Activated CD8-positive, alpha-beta memory T cell treated with anti-CD3 and anti-CD28 coated beads, Interleukin-2, amount 10 ng/mL, durations not matched to agents 7 days and 5 days (primary cell): ENCODE results near the gene KLB. TPM values are rescaled to one million over a fixed set of nuclear protein-coding genes. Genes with fewer than 3 reads are reported as not detected.
"Not testable (repeated sequence)": the region's sequence is repeated elsewhere in the genome, so short reads cannot be mapped to it uniquely, and the experiment has no call there.

Source experiments
- ATAC-seq: fragments of 150-1000 bp; cut with Tn5 transposase; one replicate; pipeline ENCODE4 v1.10.0; 2021; ENCODE audit warnings: moderate library complexity
- CTCF ChIA-PET: fragments of 350-600 bp; sonication (Branson Sonifier 250); formaldehyde crosslinking; loops from one replicate; lab custom pipeline; 2021; ENCODE audit warnings: antibody characterized with exemption; lab: Charles Lee
- DNase-seq: peaks from one replicate; pipeline ENCODE4 v3.0.0-alpha.2; 2020
- H3K27ac Mint-ChIP-seq: one replicate; pipeline ENCODE4 v1.8.0; 2021; ENCODE audit warnings: mild to moderate bottlenecking, mixed read lengths
- H3K27me3 Mint-ChIP-seq: one replicate; pipeline ENCODE4 v1.8.0; 2021; ENCODE audit warnings: mixed read lengths
- H3K36me3 Mint-ChIP-seq: one replicate; pipeline ENCODE4 v1.8.0; 2021; ENCODE audit warnings: mild to moderate bottlenecking, mixed read lengths
- H3K4me1 Mint-ChIP-seq: one replicate; pipeline ENCODE4 v1.8.0; 2021; ENCODE audit warnings: mixed read lengths
- H3K4me3 Mint-ChIP-seq: one replicate; pipeline ENCODE4 v1.8.0; 2021; ENCODE audit warnings: mild to moderate bottlenecking, moderate library complexity, mixed read lengths
- H3K9me3 Mint-ChIP-seq: one replicate; pipeline ENCODE4 v1.8.0; 2022; ENCODE audit warnings: low read depth, mixed read lengths
- total RNA-seq, 2 experiments: library from RNA; stranded (reverse); gene quantifications; one replicate each; pipeline ENCODE4 v1.2.3, GENCODE V29; 2021

KLB gene
- total RNA-seq, 2 experiments from 2014 or later = not detected

GRCh38 chr4:39384563-39384962 is 22.2 kb upstream of the KLB start:
- DNase-seq (no peak), ATAC-seq (no peak)
- H3K36me3 Mint-ChIP-seq = no peaks in the 10 kb centered on the region
- H3K9me3 Mint-ChIP-seq = peaks cover 2% of the 10 kb centered on the region
- CTCF ChIA-PET = interaction anchor here (1.1 kb wide), 1 partner anchor 13 kb away, joined by 3 read pairs; no protein-coding TSS in a partner anchor
- peaks cover 22% of the 10 kb centered on the region for H3K27me3 Mint-ChIP-seq
- no peak overlapping the region for H3K4me3 Mint-ChIP-seq
- no peaks in the 10 kb centered on the region for H3K4me1 Mint-ChIP-seq
- H3K27ac Mint-ChIP-seq = no peak overlapping the region

- ATAC-seq (no peak), DNase-seq (no peak)
- Mint-ChIP-seq H3K36me3 (no peaks in the 10 kb centered on the region), H3K9me3 (no peaks in the 10 kb centered on the region), H3K27ac (no peak overlapping the region), H3K4me3 (no peak overlapping the region), H3K27me3 (peaks cover 2% of the 10 kb centered on the region), H3K4me1 (no peaks in the 10 kb centered on the region)
- CTCF ChIA-PET = no interaction called here
Measured at GRCh38 chr4:39390603-39391002, 16.1 kb upstream of the KLB start.

DNA sequence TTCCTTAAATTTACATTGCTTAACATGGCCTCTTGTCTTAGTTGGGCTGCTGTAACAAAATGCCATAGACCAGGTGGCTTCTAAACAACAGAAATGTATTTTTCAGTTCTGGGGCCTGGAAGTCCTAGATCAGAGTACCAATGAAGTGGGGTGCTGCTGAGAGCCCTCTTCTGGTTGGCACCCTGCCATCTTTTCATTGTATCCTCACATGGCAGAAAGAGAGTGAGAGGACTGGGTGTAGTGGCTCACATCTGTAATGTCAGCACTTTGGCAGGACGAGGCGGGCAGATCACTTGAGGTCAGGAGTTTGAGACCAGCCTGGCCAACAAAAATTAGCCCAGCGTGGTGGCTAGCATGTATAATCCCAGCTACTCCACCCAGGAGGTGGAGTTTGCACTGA is 12.0 kb upstream of the KLB start:
- Mint-ChIP-seq H3K36me3 (no peaks in the 10 kb centered on the region), H3K9me3 (no peaks in the 10 kb centered on the region), H3K4me1 (no peaks in the 10 kb centered on the region), H3K27me3 (peaks cover 5% of the 10 kb centered on the region), H3K4me3 (no peak overlapping the region), H3K27ac (no peak overlapping the region)
- no peak for ATAC-seq
- DNase-seq = no peak
- CTCF ChIA-PET = no interaction called here

GRCh38 chr4:39401640-39402039 is 5.1 kb upstream of the KLB start:
- H3K4me1 Mint-ChIP-seq, H3K27me3 Mint-ChIP-seq, DNase-seq, H3K36me3 Mint-ChIP-seq, H3K27ac Mint-ChIP-seq, H3K9me3 Mint-ChIP-seq, CTCF ChIA-PET, H3K4me3 Mint-ChIP-seq, ATAC-seq: not testable (repeated sequence)

DNA sequence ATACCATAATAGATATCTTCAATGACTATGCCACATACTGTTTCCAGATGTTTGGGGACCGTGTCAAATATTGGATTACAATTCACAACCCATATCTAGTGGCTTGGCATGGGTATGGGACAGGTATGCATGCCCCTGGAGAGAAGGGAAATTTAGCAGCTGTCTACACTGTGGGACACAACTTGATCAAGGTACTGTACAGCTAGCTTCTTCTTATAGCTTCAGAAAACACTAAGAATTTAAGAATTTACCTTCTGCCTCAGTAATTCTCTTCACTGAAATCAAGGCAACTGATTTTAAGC is 805 bp downstream of the KLB start:
- CTCF ChIA-PET = no interaction called here

GRCh38 chr4:39410415-39410814 is 3.7 kb downstream of the KLB start:
- DNase-seq (no peak), ATAC-seq (no peak)
- peaks cover 13% of the 10 kb centered on the region for H3K27me3 Mint-ChIP-seq
- no peaks in the 10 kb centered on the region for H3K36me3 Mint-ChIP-seq
- H3K4me3 Mint-ChIP-seq = no peak overlapping the region
- no peak overlapping the region for H3K27ac Mint-ChIP-seq
- H3K9me3 Mint-ChIP-seq = no peaks in the 10 kb centered on the region
- no peaks in the 10 kb centered on the region for H3K4me1 Mint-ChIP-seq
- CTCF ChIA-PET = interaction anchor here (0.5 to 1.0 kb wide), 3 partner anchors 126 to 504 kb away, joined by 3 to 4 read pairs (median 3); no protein-coding TSS in a partner anchor

More for the DNA sequence above, 805 bp downstream of the KLB start:
- ATAC-seq (no peak), DNase-seq (no peak)
- Mint-ChIP-seq H3K9me3 (no peaks in the 10 kb centered on the region), H3K36me3 (no peaks in the 10 kb centered on the region), H3K4me1 (no peaks in the 10 kb centered on the region), H3K4me3 (no peak overlapping the region), H3K27ac (no peak overlapping the region), H3K27me3 (peaks cover 11% of the 10 kb centered on the region)

- ATAC-seq, H3K4me3 Mint-ChIP-seq, H3K4me1 Mint-ChIP-seq, H3K36me3 Mint-ChIP-seq, DNase-seq, CTCF ChIA-PET, H3K27ac Mint-ChIP-seq, H3K9me3 Mint-ChIP-seq: not testable (repeated sequence)
- H3K27me3 Mint-ChIP-seq = peaks cover 13% of the 10 kb centered on the region
Measured at GRCh38 chr4:39411561-39411960, 4.8 kb downstream of the KLB start.

DNA sequence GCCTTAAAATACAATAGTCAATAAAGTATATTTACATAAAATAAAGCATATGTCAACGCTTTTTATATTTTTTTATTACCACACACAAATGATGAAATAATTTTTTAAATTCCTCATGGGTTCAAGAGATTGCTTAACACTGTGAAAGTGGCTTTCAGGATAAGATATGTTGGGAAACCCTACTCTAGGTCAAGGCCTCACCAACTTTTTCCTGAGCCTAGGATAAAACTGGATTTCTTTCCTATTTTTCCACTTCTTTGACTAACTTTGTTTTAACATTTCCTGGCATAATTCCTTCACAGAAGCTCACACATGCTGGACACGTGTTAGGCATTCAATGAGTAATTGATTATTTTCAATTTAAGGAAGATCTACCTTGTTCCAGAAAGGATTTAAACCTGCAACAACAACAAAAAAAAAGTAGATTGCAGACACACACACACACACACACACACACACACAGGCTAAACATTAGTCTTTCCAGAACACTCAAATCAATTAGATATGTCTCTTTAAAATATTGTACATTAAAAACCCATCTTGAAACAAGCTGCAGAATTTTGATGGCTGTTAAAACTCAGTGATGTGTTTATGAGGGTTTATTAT is 9.1 kb downstream of the KLB start:
- DNase-seq = no peak
- H3K27me3 Mint-ChIP-seq = peaks cover 2% of the 10 kb centered on the region
- no peaks in the 10 kb centered on the region for H3K9me3 Mint-ChIP-seq
- no peaks in the 10 kb centered on the region for H3K36me3 Mint-ChIP-seq
- H3K27ac Mint-ChIP-seq = no peak overlapping the region
- no peaks in the 10 kb centered on the region for H3K4me1 Mint-ChIP-seq
- ATAC-seq = no peak
- H3K4me3 Mint-ChIP-seq = no peak overlapping the region
- CTCF ChIA-PET = no interaction called here

DNA sequence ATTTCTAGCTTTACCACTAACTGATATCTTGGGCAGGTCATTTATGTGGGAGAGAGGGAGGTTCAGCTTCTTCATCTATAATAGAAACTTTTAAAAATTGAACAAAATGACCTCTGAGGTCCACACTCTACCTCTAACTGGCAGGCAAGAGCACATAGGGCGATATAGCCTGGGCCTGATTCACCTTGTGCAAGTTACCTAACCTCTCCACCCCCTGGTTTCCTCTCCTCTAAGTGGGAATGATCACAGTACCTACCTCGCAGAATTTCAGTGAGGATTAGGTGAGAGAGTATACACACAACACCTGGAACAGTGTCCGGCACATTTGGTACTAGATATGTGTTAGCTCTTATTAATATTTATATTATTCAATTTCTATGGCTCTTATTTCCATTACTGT is 15.5 kb downstream of the KLB start:
- DNase-seq (no peak), ATAC-seq (no peak)
- CTCF ChIA-PET = no interaction called here
- no peaks in the 10 kb centered on the region for H3K4me1 Mint-ChIP-seq
- H3K4me3 Mint-ChIP-seq = no peak overlapping the region
- no peaks in the 10 kb centered on the region for H3K9me3 Mint-ChIP-seq
- H3K27me3 Mint-ChIP-seq = no peaks in the 10 kb centered on the region
- H3K36me3 Mint-ChIP-seq = no peaks in the 10 kb centered on the region
- no peak overlapping the region for H3K27ac Mint-ChIP-seq

GRCh38 chr4:39425297-39425696 is 18.6 kb downstream of the KLB start:
- H3K4me1 Mint-ChIP-seq, DNase-seq, H3K36me3 Mint-ChIP-seq, H3K4me3 Mint-ChIP-seq, CTCF ChIA-PET, H3K9me3 Mint-ChIP-seq, H3K27me3 Mint-ChIP-seq, H3K27ac Mint-ChIP-seq, ATAC-seq: not testable (repeated sequence)

GRCh38 chr4:39426728-39427127 is 20.0 kb downstream of the KLB start:
- Mint-ChIP-seq H3K36me3 (no peaks in the 10 kb centered on the region), H3K27me3 (peaks cover 7% of the 10 kb centered on the region), H3K27ac (no peak overlapping the region), H3K4me3 (no peak overlapping the region), H3K4me1 (no peaks in the 10 kb centered on the region), H3K9me3 (no peaks in the 10 kb centered on the region)
- no peak for ATAC-seq
- CTCF ChIA-PET = interaction anchor here (1.1 kb wide), 1 partner anchor 196 kb away, joined by 3 read pairs; no protein-coding TSS in a partner anchor
- DNase-seq = no peak

DNA sequence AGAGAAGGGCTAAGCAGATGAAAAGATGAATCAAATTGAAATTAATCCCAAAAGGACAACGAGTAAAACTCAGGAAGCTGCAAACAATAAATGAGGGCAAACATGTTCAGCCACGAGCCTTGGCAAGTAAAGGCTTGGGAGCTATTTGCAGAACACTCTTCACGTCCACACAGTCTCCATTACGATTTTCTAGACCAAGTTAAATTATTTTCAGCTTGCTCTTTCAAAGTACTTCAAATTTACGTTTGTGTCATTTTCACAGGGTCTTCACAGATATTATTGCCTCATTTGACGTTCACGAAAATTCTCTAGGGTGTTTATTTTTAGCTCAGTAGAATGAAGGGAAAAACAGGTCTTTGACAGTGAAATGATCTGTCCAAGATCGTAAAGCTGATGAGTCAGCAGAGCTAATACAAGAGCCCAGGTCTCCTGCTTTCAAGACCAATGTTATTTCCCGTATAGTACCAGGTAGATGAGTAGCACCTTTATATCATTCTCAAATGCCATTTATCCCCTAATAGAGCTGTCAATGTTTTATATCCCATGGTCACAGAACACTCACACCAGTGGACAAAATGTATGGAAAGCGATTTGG is 20.9 kb downstream of the KLB start:
- CTCF ChIA-PET = interaction anchor here (1.1 kb wide), 1 partner anchor 196 kb away, joined by 3 read pairs; no protein-coding TSS in a partner anchor
- Mint-ChIP-seq H3K4me1 (no peaks in the 10 kb centered on the region), H3K27me3 (peaks cover 7% of the 10 kb centered on the region), H3K4me3 (no peak overlapping the region), H3K36me3 (no peaks in the 10 kb centered on the region), H3K27ac (no peak overlapping the region), H3K9me3 (no peaks in the 10 kb centered on the region)
- ATAC-seq (no peak), DNase-seq (no peak)

GRCh38 chr4:39429476-39430334 is 23.0 kb downstream of the KLB start:
- Mint-ChIP-seq H3K27ac (no peak overlapping the region), H3K9me3 (no peaks in the 10 kb centered on the region), H3K27me3 (peaks cover 7% of the 10 kb centered on the region), H3K36me3 (no peaks in the 10 kb centered on the region), H3K4me1 (no peaks in the 10 kb centered on the region), H3K4me3 (no peak overlapping the region)
- DNase-seq (no peak), ATAC-seq (no peak)
- CTCF ChIA-PET = interaction anchor here (1.1 kb wide), 1 partner anchor 189 kb away, joined by 3 read pairs; no protein-coding TSS in a partner anchor
